ENCODE measurements around the gene LIME1.
A peak's percentile ranks its signal among the peaks of the same experiment; 100 is the strongest.
"Not testable (repeated sequence)": the region's sequence is repeated elsewhere in the genome, so short reads cannot be mapped to it uniquely, and the experiment has no call there.

LIME1 gene

GRCh38 chr20:63775096-63775978 lies 38.9 kb downstream of the LIME1 start:
- DNase-seq = no peak

GRCh38 chr20:63776875-63777274 lies 40.4 kb downstream of the LIME1 start:
- DNase-seq = not testable (repeated sequence)

GRCh38 chr20:63777614-63778013 lies 41.1 kb downstream of the LIME1 start:
- no peak for DNase-seq

- no peak for DNase-seq
Measured at GRCh38 chr20:63778034-63778752, 41.7 kb downstream of the LIME1 start.

GRCh38 chr20:63778857-63779256 lies 42.4 kb downstream of the LIME1 start:
- no peak for DNase-seq

- DNase-seq = no peak
Measured at GRCh38 chr20:63781181-63781580, 44.7 kb downstream of the LIME1 start.

GRCh38 chr20:63782051-63782471 lies 45.6 kb downstream of the LIME1 start:
- peak; percentile 82 for DNase-seq

GRCh38 chr20:63782521-63782971 lies 46.1 kb downstream of the LIME1 start:
- DNase-seq = no peak

- DNase-seq = no peak
Measured at GRCh38 chr20:63783970-63784369, 47.5 kb downstream of the LIME1 start.

- no peak for DNase-seq
Measured at GRCh38 chr20:63785691-63786131, 49.2 kb downstream of the LIME1 start.

- no peak for DNase-seq
Measured at GRCh38 chr20:63787302-63787701, 50.8 kb downstream of the LIME1 start.

GRCh38 chr20:63787749-63788148 lies 51.3 kb downstream of the LIME1 start:
- no peak for DNase-seq

Data from activated CD4-positive, alpha-beta T cell treated with anti-CD3 and anti-CD28 coated beads, Interleukin-2, Interleukin-6, amounts not matched to agents 100 ng/mL and 50 ng/mL, durations not matched to agents 16 hours and 8 hours (primary cell).